ENCODE results near the gene ITGB3.

- no peak for TF ChIP-seq NFIC (IDR thresholded peaks at IDR 0.05)
- no peak for TF ChIP-seq YY1 (IDR thresholded peaks at IDR 0.05; ENCODE audit: low read depth)
- TF ChIP-seq EP300 (IDR thresholded peaks at IDR 0.05; ENCODE audit: borderline replicate concordance), result no peak
- TF ChIP-seq USF1 (IDR thresholded peaks at IDR 0.05), result no peak
- TF ChIP-seq MAX (IDR thresholded peaks at IDR 0.05), result no peak
- TF ChIP-seq CREB1 (IDR thresholded peaks at IDR 0.05; ENCODE audit: low read depth), result no peak
Measured at GRCh38 chr17:47218896-47219430, 34.7 kb upstream of the ITGB3 start.
